ENCODE results near the gene TPSB2. TPM values are rescaled to one million over a fixed set of nuclear protein-coding genes. Genes with fewer than 3 reads are reported as not detected.
"Not testable (repeated sequence)": the region's sequence is repeated elsewhere in the genome, so short reads cannot be mapped to it uniquely, and the experiment has no call there.

Gene TPSB2
- total RNA-seq = not detected

- POLR2A ChIA-PET = not testable (repeated sequence)
These were observed at the start of gene TPSB2 for GRCh38 chr16:1230084-1230470. TPSB2 (minus strand) TSS chr16:1230184; CDS start chr16:1229951, 233 bp downstream.

DNA sequence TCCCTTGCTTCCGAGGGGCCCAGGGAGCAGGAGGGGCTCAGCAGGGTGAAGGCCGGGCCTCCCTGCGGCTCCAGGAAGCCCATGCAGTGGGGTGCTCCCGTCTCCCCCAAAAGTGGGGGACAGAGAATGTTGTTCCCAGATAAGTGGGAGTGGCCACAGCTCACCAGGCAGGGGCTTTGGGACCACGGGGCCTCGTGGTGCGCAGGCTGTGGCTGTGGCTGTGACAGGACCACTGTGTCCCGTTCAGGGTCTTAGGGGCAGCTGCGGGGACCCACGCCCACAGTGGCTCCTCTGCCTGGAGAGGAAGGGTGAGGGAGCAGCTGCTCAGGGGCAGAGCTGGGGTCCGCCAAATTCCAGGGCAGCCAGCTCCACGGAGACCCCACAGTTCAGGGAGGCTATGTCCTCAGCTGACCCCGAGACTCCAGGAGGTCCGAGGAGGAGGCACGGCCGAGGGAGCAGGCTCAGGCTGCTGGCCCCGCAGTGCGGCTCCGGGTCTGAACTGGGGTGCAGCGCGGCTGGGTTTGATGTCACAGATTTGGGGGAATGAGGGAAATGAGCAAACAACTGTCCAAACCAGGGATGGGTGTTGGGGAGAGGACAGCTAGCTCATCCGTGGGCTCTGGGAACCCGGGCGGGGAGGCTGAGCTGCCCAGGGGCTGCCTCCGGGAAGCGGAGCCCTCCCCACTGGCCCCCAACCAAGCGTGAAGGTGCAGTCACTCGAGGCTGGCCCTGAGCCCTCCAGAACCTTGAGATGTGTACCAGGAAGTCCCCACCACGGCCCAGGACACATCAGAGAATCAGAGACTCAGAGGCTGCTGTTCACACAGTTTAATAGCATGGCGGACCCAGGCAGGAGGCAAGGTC lies 49.3 kb upstream of the TPSB2 start:
- no peaks in the 10 kb centered on the region for H3K9me3 Mint-ChIP-seq
- H3K27me3 Mint-ChIP-seq = no peaks in the 10 kb centered on the region
- H3K4me3 Mint-ChIP-seq = no peak overlapping the region
- H3K36me3 Mint-ChIP-seq (ENCODE audit: low read depth) = no peaks in the 10 kb centered on the region
- ChIA-PET POLR2A (no interaction called here), CTCF (no interaction called here)
- no peak for DNase-seq
- no peak overlapping the region for H3K27ac Mint-ChIP-seq
- H3K4me1 Mint-ChIP-seq = no peaks in the 10 kb centered on the region

More at GRCh38 chr16:1230084-1230470, at the start of gene TPSB2:
- H3K9me3 Mint-ChIP-seq; H3K36me3 Mint-ChIP-seq (ENCODE audit: low read depth); H3K27ac Mint-ChIP-seq; CTCF ChIA-PET; DNase-seq; H3K27me3 Mint-ChIP-seq; H3K4me3 Mint-ChIP-seq; H3K4me1 Mint-ChIP-seq: not testable (repeated sequence)

DNA sequence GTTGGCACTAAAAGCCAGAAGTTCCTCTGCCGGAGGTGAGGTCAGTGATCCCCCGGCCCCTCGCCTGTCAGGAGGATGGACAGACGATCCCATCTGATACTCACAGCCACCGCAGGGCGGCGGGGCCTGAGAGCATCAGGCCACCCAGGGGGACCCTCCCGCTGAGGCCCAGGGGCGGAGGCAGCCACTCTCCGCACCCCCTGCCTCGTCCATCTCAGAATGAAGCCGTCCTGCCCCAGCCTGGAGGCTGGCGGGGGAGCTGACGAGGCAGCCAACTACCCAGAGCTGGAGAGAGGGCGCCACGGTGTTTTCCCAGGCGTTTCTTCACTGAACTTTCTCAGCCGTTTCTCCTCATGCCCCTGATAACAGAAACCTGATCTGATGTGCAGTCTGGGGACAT lies 48.5 kb upstream of the TPSB2 start:
- DNase-seq = no peak
- Mint-ChIP-seq H3K9me3 (no peaks in the 10 kb centered on the region), H3K4me1 (no peaks in the 10 kb centered on the region), H3K27me3 (no peaks in the 10 kb centered on the region), H3K4me3 (no peak overlapping the region), H3K27ac (no peak overlapping the region), H3K36me3 (ENCODE audit: low read depth) (no peaks in the 10 kb centered on the region)
- POLR2A ChIA-PET = no interaction called here
- CTCF ChIA-PET = no interaction called here

DNA sequence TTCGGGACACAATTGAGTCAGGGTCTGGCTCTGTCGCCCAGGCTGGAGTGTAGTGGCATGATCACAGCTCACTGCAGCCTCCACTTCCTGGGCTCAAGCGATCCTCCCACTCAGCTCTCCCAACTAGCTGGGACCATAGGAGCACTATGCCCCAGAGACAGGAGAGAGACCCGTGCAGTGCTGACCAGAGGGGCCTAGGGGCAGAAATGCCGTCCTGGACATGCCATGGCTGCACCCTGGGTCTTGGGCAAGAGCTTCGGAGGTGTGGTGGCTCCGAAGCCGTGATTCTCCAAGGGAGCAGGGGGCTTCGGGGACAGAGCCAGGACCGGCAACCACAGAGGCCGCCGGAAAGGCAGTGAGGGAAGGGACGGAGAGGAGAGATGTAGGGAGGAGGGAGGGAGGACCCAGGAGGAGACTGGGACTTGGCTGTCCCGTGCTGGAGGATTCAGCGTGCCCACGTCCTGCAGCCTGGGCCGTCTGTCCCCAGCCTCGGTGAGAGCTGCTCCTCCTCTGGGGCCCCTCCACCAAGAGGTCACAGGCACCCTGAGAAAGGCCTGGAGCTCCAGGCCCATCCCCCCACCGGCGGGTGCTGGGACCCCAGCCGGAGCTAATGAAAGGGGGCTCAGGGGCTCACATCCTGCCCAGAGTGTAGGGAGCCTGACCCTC lies 47.8 kb upstream of the TPSB2 start:
- no peak overlapping the region for H3K4me3 Mint-ChIP-seq
- H3K9me3 Mint-ChIP-seq = no peaks in the 10 kb centered on the region
- H3K4me1 Mint-ChIP-seq = no peaks in the 10 kb centered on the region
- POLR2A ChIA-PET = no interaction called here
- H3K36me3 Mint-ChIP-seq (ENCODE audit: low read depth) = no peaks in the 10 kb centered on the region
- DNase-seq = no peak
- no peak overlapping the region for H3K27ac Mint-ChIP-seq
- peaks cover 2% of the 10 kb centered on the region for H3K27me3 Mint-ChIP-seq
- CTCF ChIA-PET = no interaction called here

DNA sequence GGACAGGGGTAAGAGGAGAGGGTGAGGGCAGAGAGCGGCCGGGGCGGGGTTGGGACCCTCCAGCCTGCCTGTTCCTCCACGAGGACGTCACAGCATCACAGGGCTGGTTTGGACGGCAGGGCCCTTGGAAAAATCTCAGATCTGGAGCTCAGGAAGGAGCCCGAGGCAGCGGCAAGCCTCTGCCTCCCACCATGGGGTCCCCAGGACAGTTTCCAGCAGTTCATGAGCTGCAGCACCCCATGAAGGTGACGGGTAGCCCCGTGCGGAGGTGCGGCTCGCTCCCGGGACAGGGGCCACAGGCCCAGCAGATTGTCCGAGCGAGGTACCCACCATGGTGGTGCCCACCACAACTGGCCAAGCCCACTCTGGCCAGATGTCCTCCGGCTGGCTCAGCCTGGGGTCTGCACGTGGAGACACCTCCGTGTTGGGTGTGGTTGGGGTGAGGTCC lies 47.2 kb upstream of the TPSB2 start:
- Mint-ChIP-seq H3K9me3 (no peaks in the 10 kb centered on the region), H3K36me3 (ENCODE audit: low read depth) (no peaks in the 10 kb centered on the region), H3K27ac (no peak overlapping the region), H3K27me3 (peaks cover 2% of the 10 kb centered on the region), H3K4me1 (no peaks in the 10 kb centered on the region), H3K4me3 (no peak overlapping the region)
- POLR2A ChIA-PET = no interaction called here
- CTCF ChIA-PET = no interaction called here
- DNase-seq = no peak

- no peak for DNase-seq
- Mint-ChIP-seq H3K9me3 (no peaks in the 10 kb centered on the region), H3K36me3 (ENCODE audit: low read depth) (no peaks in the 10 kb centered on the region), H3K4me3 (no peak overlapping the region), H3K27ac (no peak overlapping the region), H3K27me3 (peaks cover 2% of the 10 kb centered on the region), H3K4me1 (no peaks in the 10 kb centered on the region)
- CTCF ChIA-PET = no interaction called here
- POLR2A ChIA-PET = no interaction called here
These were observed 46.5 kb upstream of the TPSB2 start for GRCh38 chr16:1276580-1276878.

DNA sequence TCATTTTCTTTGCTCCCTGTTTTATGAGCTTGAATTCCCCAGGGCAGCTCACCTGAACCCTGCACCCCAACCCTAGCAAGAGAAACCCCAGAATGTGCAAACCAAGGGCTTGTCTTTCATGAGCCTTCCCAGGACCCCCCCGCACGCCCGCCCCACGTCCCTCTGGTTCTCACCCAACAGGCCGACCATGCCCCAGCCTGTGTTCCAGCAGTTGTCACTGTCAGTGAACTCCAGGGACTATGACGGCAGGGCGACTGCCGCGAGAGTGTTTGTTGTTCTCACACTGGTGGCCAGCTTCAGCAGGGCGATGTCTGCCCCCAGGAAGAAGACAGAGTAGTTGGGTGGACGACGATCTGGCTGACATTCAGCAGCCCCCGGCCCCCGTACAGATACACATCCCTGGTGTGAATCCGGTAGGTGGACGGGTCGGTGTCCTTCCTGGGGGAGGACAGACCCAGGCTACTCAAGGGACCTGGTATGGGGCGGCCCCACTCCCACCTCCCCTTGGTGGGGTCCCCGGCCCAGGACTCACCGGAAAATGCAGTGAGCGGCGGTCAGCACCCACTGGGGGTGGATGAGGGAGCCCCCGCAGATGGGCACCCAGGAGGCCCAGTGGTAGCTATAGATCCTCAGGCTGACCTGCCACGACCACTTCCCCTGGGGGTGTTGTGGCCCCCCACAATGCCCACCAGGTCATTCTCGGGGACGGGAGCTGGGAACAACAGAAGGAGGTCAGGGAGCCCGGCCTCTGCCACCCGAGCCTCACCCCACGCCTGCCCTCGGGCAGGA lies 46.0 kb upstream of the TPSB2 start:
- DNase-seq = no peak
- Mint-ChIP-seq H3K4me3 (no peak overlapping the region), H3K9me3 (no peaks in the 10 kb centered on the region), H3K36me3 (ENCODE audit: low read depth) (no peaks in the 10 kb centered on the region), H3K4me1 (no peaks in the 10 kb centered on the region), H3K27ac (no peak overlapping the region), H3K27me3 (peaks cover 2% of the 10 kb centered on the region)
- ChIA-PET CTCF (no interaction called here), POLR2A (no interaction called here)

DNA sequence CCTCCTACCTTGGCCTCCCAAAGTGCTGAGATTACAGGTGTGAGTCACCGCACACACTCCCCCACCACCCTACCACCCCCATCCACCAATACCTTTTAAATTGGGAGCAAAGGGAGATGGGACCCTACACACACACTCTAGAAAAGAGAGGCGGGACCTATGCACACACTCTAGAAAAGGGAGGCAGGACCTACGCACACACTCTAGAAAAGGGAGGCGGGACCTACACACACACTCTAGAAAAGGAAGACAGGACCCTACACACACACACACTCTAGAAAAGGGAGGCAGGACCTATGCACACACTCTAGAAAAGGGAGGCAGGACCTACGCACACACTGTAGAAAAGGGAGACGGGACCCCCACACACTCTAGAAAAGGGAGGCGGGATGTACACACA lies 44.8 kb upstream of the TPSB2 start:
- no peak for DNase-seq
- CTCF ChIA-PET = no interaction called here
- no peaks in the 10 kb centered on the region for H3K9me3 Mint-ChIP-seq
- no peaks in the 10 kb centered on the region for H3K36me3 Mint-ChIP-seq (ENCODE audit: low read depth)
- H3K4me3 Mint-ChIP-seq = no peak overlapping the region
- H3K27me3 Mint-ChIP-seq = peaks cover 2% of the 10 kb centered on the region
- POLR2A ChIA-PET = no interaction called here
- H3K27ac Mint-ChIP-seq = no peak overlapping the region
- no peaks in the 10 kb centered on the region for H3K4me1 Mint-ChIP-seq

GRCh38 chr16:1273816-1274215 lies 43.8 kb upstream of the TPSB2 start:
- Mint-ChIP-seq H3K4me3 (no peak overlapping the region), H3K27ac (no peak overlapping the region), H3K36me3 (ENCODE audit: low read depth) (no peaks in the 10 kb centered on the region), H3K9me3 (no peaks in the 10 kb centered on the region), H3K4me1 (no peaks in the 10 kb centered on the region), H3K27me3 (peaks cover 2% of the 10 kb centered on the region)
- ChIA-PET CTCF (no interaction called here), POLR2A (no interaction called here)
- no peak for DNase-seq

DNA sequence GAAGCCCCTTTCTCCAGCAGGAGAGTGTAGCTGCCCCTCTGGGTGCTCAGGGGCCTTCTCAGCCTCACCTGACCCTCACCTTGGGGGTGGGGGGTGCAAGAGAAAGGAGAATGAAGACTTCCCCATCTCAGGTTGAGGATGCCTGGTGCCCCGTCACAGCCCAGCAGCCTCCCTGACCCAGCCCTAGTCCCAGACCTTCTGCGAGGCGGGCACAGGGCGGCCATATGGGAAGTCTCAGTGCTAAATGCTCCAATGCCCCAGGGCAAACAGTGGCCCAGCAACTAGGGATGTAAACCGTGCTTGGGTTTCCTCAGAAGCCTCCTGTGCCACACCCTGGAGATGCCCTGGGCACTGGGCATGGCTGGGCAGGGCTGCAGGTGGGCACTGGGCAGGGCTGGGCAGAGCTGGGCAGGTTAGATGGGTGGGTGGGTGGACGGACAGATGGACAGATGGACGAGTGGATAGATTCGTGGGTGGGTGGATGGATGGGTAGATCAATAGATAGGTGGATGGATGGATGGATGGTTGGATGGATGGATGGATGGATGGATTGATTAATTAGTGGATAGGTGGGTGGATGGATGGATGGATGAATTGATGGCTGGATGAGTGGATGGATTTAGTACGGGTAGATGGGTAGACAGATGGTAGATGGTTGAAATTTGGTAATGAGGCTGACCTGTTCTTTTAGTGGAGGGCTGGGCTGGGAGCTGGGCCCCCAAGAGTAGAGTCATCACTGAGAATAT lies 42.6 kb upstream of the TPSB2 start:
- Mint-ChIP-seq H3K36me3 (ENCODE audit: low read depth) (no peaks in the 10 kb centered on the region), H3K9me3 (no peaks in the 10 kb centered on the region), H3K27ac (no peak overlapping the region), H3K27me3 (peaks cover 2% of the 10 kb centered on the region), H3K4me3 (no peak overlapping the region), H3K4me1 (no peaks in the 10 kb centered on the region)
- no peak for DNase-seq
- CTCF ChIA-PET = no interaction called here
- POLR2A ChIA-PET = no interaction called here

DNA sequence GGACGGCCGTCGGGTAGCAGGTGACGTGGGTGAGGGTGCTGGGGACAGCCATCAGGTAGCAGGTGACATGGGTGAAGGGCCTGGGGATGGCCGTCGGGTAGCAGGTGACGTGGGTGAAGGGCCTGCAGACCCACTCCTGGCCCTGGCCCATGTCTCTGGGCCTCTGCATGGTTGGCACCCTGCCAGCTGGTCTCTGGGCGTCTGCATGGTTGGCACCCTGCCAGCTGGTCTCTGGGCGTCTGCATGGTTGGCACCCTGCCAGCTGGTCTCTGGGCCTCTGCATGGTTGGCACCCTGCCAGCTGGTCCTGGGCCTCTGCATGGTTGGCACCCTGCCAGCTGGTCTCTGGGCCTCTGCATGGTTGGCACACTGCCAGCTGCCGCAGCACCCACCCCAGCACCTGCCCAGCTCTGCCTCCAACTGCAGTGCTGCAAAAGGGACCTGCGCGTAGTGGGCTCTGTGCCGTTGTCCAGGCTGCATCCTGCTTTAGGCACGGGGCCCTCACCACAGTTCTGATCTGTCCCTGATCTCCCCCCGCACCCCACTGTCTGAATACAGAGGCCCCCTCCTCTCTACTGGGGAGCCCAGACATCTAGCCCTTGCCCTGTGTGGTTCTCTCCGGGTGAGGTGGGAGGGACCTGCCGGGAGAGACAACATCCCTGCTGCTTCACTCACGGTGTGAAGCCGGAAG lies 41.9 kb upstream of the TPSB2 start:
- POLR2A ChIA-PET; H3K36me3 Mint-ChIP-seq (ENCODE audit: low read depth); H3K4me1 Mint-ChIP-seq; DNase-seq; H3K27ac Mint-ChIP-seq; CTCF ChIA-PET; H3K9me3 Mint-ChIP-seq; H3K4me3 Mint-ChIP-seq; H3K27me3 Mint-ChIP-seq: not testable (repeated sequence)

DNA sequence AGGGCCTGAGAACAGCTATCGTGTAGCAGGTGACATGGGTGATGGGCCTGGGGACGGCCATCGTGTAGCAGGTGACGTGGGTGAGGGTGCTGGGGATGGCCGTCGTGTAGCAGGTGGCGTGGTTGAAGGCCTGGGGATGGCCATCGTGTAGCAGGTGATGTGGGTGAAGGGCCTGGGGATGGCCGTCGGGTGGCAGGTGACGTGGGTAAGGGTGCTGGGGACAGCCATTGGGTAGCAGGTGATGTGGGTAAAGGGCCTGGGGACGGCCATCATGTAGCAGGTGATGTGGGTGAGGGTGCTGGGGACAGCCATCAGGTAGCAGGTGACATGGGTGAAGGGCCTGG lies 41.4 kb upstream of the TPSB2 start:
- H3K4me1 Mint-ChIP-seq = no peaks in the 10 kb centered on the region
- H3K36me3 Mint-ChIP-seq (ENCODE audit: low read depth) = no peaks in the 10 kb centered on the region
- ChIA-PET POLR2A (no interaction called here), CTCF (interaction anchor here (0.5 kb wide), 1 partner anchor 1318 kb away, joined by 3 read pairs; no protein-coding TSS in a partner anchor)
- H3K27me3 Mint-ChIP-seq = peaks cover 2% of the 10 kb centered on the region
- H3K27ac Mint-ChIP-seq = no peak overlapping the region
- no peak overlapping the region for H3K4me3 Mint-ChIP-seq
- no peaks in the 10 kb centered on the region for H3K9me3 Mint-ChIP-seq
- DNase-seq = no peak

Measured in activated CD4-positive, alpha-beta T cell treated with anti-CD3 and anti-CD28 coated beads, Interleukin-2, amount 10 ng/mL, durations not matched to agents 7 days and 5 days (primary cell).